Measurements from ENCODE around the gene GPX6. TPM values are rescaled to one million over a fixed set of nuclear protein-coding genes. Genes with fewer than 3 reads are reported as not detected.

Gene GPX6
- total and polyA plus RNA-seq, 2 experiments from 2014 or later, result 0.41 TPM; not detected in 1

DNA sequence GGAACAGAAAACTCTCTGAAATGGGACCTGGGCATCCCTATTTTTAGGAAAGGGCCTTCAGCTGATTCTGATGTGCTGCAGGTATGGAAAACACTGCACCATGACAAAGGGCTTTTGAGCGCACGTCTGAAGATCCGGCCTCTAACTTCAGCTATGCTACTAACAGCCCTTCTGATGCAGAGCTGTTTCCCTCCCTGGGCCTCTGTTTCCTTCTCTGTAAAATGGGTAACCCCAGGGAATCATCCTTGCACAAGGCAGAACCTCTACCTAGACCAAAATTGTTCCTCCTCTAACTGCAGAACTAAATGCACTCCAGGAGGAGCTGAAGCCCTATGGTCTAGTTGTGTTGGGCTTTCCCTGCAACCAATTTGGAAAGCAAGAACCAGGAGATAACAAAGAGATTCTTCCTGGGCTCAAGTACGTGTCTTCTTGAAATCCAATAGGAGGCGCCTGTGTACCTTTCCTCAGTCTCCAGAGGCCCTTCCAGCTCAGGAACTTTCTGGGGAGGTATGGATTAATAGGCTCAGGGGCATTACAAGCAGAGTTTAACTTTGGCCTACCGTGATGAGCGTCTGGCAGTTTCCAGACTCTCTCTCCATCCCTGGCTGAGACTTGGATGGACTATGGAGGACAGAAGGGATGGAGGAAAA, 16.0 kb upstream of the GPX6 start:
- no peak for DNase-seq (ENCODE audit: low spot score)
- H3K36me3 ChIP-seq (replicated peaks; ENCODE audit: insufficient read depth, low read depth), result no peaks in the 10 kb centered on the region
- no peak overlapping the region for H3K4me3 ChIP-seq
- no peaks in the 10 kb centered on the region for H3K9me2 ChIP-seq (replicated peaks; ENCODE audit: insufficient read depth)
- H3K79me2 ChIP-seq, result no peaks in the 10 kb centered on the region
- no peaks in the 10 kb centered on the region for H4K20me1 ChIP-seq (ENCODE audit: insufficient read depth, poor library complexity, severe bottlenecking)
- H3K4me1 ChIP-seq (ENCODE audit: insufficient read depth), result no peaks in the 10 kb centered on the region
- H3K9me3 ChIP-seq (ENCODE audit: low read depth), result no peaks in the 10 kb centered on the region
- WGBS (ENCODE audit: low lambda C conversion rate, missing lambda C conversion rate), result 73% methylated on average over 7 of the region's 7 CpGs
- no peak overlapping the region for H2AFZ ChIP-seq
- no peak overlapping the region for H3K27ac ChIP-seq
- no peak for TF ChIP-seq EZH2phosphoT487 (IDR thresholded peaks at IDR 0.05; ENCODE audit: low read depth, severe bottlenecking, unreplicated experiment)
- no peak for TF ChIP-seq EZH2 (IDR thresholded peaks at IDR 0.05; ENCODE audit: borderline replicate concordance)
- TF ChIP-seq, protein P1, sequence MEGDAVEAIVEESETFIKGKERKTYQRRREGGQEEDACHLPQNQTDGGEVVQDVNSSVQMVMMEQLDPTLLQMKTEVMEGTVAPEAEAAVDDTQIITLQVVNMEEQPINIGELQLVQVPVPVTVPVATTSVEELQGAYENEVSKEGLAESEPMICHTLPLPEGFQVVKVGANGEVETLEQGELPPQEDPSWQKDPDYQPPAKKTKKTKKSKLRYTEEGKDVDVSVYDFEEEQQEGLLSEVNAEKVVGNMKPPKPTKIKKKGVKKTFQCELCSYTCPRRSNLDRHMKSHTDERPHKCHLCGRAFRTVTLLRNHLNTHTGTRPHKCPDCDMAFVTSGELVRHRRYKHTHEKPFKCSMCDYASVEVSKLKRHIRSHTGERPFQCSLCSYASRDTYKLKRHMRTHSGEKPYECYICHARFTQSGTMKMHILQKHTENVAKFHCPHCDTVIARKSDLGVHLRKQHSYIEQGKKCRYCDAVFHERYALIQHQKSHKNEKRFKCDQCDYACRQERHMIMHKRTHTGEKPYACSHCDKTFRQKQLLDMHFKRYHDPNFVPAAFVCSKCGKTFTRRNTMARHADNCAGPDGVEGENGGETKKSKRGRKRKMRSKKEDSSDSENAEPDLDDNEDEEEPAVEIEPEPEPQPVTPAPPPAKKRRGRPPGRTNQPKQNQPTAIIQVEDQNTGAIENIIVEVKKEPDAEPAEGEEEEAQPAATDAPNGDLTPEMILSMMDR (IDR thresholded peaks at IDR 0.05; ENCODE audit: poor library complexity), result no peak
- H3K4me2 ChIP-seq, result no peak overlapping the region
- peaks cover 4% of the 10 kb centered on the region for H3K27me3 ChIP-seq

DNA sequence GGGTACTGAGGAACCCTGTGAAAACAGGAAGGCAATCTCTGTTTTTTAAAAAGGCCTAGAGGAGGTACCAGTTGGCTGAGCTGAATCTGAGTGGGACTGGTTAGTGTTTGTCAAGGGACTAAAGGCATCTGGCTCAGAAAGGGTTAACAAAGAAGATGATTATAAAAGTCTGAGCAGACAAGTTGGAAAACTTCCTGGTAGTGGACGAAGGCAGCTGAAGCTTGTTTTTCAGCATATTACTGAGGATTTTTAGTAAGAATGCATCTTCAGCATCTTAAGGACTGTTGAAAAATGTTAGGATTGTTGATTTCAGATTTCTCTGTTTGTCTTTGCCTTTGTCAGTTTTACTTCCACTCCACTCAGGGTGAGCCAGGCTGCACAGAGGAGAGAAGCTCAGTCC, 15.2 kb upstream of the GPX6 start:
- Histone ChIP-seq H3K4me1 (ENCODE audit: insufficient read depth) (no peaks in the 10 kb centered on the region), H4K20me1 (ENCODE audit: insufficient read depth, poor library complexity, severe bottlenecking) (no peaks in the 10 kb centered on the region), H3K4me3 (no peak overlapping the region), H2AFZ (no peak overlapping the region), H3K27me3 (peaks cover 4% of the 10 kb centered on the region), H3K4me2 (peak overlapping the region; percentile 36), H3K27ac (no peak overlapping the region), H3K9me2 (replicated peaks; ENCODE audit: insufficient read depth) (no peaks in the 10 kb centered on the region), H3K36me3 (replicated peaks; ENCODE audit: insufficient read depth, low read depth) (no peaks in the 10 kb centered on the region), H3K79me2 (no peaks in the 10 kb centered on the region), H3K9me3 (ENCODE audit: low read depth) (no peaks in the 10 kb centered on the region)
- WGBS (ENCODE audit: low lambda C conversion rate, missing lambda C conversion rate), result 15% methylated on average over 1 of the region's 1 CpG
- no peak for DNase-seq (ENCODE audit: low spot score)
- no peak for TF ChIP-seq EZH2 (IDR thresholded peaks at IDR 0.05; ENCODE audit: borderline replicate concordance)
- TF ChIP-seq EZH2phosphoT487 (IDR thresholded peaks at IDR 0.05; ENCODE audit: low read depth, severe bottlenecking, unreplicated experiment), result no peak
- TF ChIP-seq, protein P1 (IDR thresholded peaks at IDR 0.05; ENCODE audit: poor library complexity), result no peak

DNA sequence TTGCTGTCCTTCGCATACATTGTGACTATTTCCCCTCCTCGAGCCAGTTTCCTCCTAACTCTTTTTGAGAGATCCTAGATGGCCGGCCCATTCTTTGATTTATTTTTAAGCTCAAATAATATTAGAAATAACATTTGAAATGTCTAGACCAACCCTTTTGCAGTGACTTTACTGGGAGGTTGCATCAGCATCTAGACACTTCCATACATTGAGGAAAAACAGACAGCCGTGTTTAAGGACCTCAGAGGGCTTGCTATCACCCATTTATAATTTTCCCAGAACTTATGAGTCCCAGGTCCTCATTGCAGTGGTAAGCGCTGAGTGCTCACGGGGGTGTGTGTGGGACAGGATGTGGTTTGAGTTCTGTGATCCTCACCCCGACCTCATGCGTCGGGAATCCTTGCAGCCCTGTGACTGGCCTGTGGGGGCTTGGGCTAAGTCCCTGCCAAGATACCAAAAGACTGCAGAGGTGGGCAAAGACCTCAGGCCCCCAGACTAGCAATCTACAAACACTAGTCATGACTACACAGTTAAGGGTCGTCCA, 10.0 kb upstream of the GPX6 start, which contains the start of gene GPX5:
GPX5 (plus strand) TSS at position 386 of the 544 bp plus-strand sequence; CDS start at position 519, 133 bp downstream.
- Histone ChIP-seq H2AFZ (no peak within 1 kb of the TSS), H3K27me3 (peaks cover 4% of the 10 kb centered on the region), H3K4me2 (no peak within 1 kb of the TSS), H3K27ac (no peak within 1 kb of the TSS), H3K4me1 (ENCODE audit: insufficient read depth) (no peaks in the 10 kb centered on the region), H3K36me3 (replicated peaks; ENCODE audit: insufficient read depth, low read depth) (no peaks in the 10 kb centered on the region), H4K20me1 (ENCODE audit: insufficient read depth, poor library complexity, severe bottlenecking) (no peaks in the 10 kb centered on the region), H3K4me3 (no peak within 1 kb of the TSS), H3K9me2 (replicated peaks; ENCODE audit: insufficient read depth) (no peaks in the 10 kb centered on the region), H3K79me2 (no peaks in the 10 kb centered on the region), H3K9me3 (ENCODE audit: low read depth) (no peaks in the 10 kb centered on the region)
- WGBS (ENCODE audit: low lambda C conversion rate, missing lambda C conversion rate), result 68% methylated on average over 10 of the region's 10 CpGs
- TF ChIP-seq, protein P1 (IDR thresholded peaks at IDR 0.05; ENCODE audit: poor library complexity), result no peak
- TF ChIP-seq EZH2 (IDR thresholded peaks at IDR 0.05; ENCODE audit: borderline replicate concordance) (no peak), EZH2phosphoT487 (IDR thresholded peaks at IDR 0.05; ENCODE audit: low read depth, severe bottlenecking, unreplicated experiment) (no peak)
- DNase-seq (ENCODE audit: low spot score), result no peak

Measured in hepatocyte (in vitro differentiated cells).